Hepatocyte (in vitro differentiated cells): ENCODE data around the gene KANSL3. TPM values are rescaled to one million over a fixed set of nuclear protein-coding genes. Genes with fewer than 3 reads are reported as not detected.

ENCODE experiments used
- DNase-seq: peaks from one replicate; pipeline ENCODE4 v3.0.0-alpha.2; 2016; ENCODE audit warnings: low spot score
- H2AFZ ChIP-seq: fragments of 200-600 bp; sonication (generic); 2 replicates; pipeline ENCODE4 v1.6.0; 2016; ENCODE audit warnings: antibody characterized with exemption, mild to moderate bottlenecking
- H3K27ac ChIP-seq: fragments of 200-600 bp; sonication (generic); 2 replicates; pipeline ENCODE4 v1.5.1; 2016; ENCODE audit warnings: mild to moderate bottlenecking
- H3K27me3 ChIP-seq: fragments of 200-600 bp; sonication (generic); 2 replicates; pipeline ENCODE4 v1.6.1; 2016
- H3K36me3 ChIP-seq: fragments of 200-600 bp; sonication (generic); replicated peaks from 2 replicates; pipeline ENCODE4 v1.5.1; 2016; ENCODE audit warnings: low read depth; ENCODE audit not compliant: insufficient read depth
- H3K4me1 ChIP-seq: fragments of 200-600 bp; sonication (generic); 2 replicates; pipeline ENCODE4 v1.5.1; 2016; ENCODE audit warnings: mild to moderate bottlenecking, moderate library complexity; ENCODE audit not compliant: insufficient read depth
- H3K4me2 ChIP-seq: fragments of 200-600 bp; sonication (generic); 2 replicates; pipeline ENCODE4 v1.6.0; 2016
- H3K4me3 ChIP-seq: fragments of 200-600 bp; sonication (generic); 2 replicates; pipeline ENCODE4 v1.5.1; 2016; ENCODE audit warnings: mild to moderate bottlenecking
- H3K79me2 ChIP-seq: fragments of 200-600 bp; sonication (generic); 2 replicates; pipeline ENCODE4 v1.6.0; 2017; ENCODE audit warnings: mild to moderate bottlenecking
- H3K9me2 ChIP-seq: fragments of 200-600 bp; sonication (generic); replicated peaks from 2 replicates; pipeline ENCODE4 v1.6.0; 2017; ENCODE audit warnings: mild to moderate bottlenecking; ENCODE audit not compliant: insufficient read depth
- H3K9me3 ChIP-seq: fragments of 200-600 bp; sonication (generic); 2 replicates; pipeline ENCODE4 v1.5.1; 2016; ENCODE audit warnings: low read depth, mild to moderate bottlenecking
- H4K20me1 ChIP-seq: fragments of 200-600 bp; sonication (generic); 2 replicates; pipeline ENCODE4 v1.6.0; 2016; ENCODE audit warnings: mild to moderate bottlenecking; ENCODE audit not compliant: insufficient read depth, poor library complexity, severe bottlenecking
- CTCF ChIP-seq: fragments of 200-600 bp; sonication (generic); IDR thresholded peaks from 2 replicates; pipeline ENCODE4 v1.5.1; 2016; ENCODE audit warnings: antibody characterized with exemption, mild to moderate bottlenecking; ENCODE audit not compliant: poor library complexity
- EZH2 ChIP-seq: fragments of 200-600 bp; sonication (generic); IDR thresholded peaks from 2 replicates; pipeline ENCODE4 v1.6.1; 2016; ENCODE audit warnings: antibody characterized with exemption, mild to moderate bottlenecking, borderline replicate concordance
- EZH2phosphoT487 ChIP-seq: fragments of 200-600 bp; sonication (generic); IDR thresholded peaks from one replicate; pipeline ENCODE4 v1.6.1; 2018; ENCODE audit warnings: antibody characterized with exemption, mild to moderate bottlenecking, low read depth, moderate library complexity; ENCODE audit not compliant: unreplicated experiment, severe bottlenecking
- WGBS: methylation state at CpG from one replicate; pipeline ENCODE4 v1.1.6; 2016; ENCODE audit warnings: low lambda C conversion rate; ENCODE audit errors: missing lambda C conversion rate; 5-methylcytosine and 5-hydroxymethylcytosine counted together
- polyA plus RNA-seq: library from polyadenylated mRNA; unstranded; fragments of >200 nt; fragmentation: Nextera tagmentation; extraction: Ambion mirVana; gene quantifications from 2 replicates; pipeline ENCODE4 v1.2.1, GENCODE V29; 2016
- total RNA-seq: library from RNA; depleted of rRNA; stranded (reverse); fragments of >200 nt; gene quantifications from 2 replicates; pipeline ENCODE4 v1.2.3, GENCODE V29; 2014

Gene KANSL3
- total and polyA plus RNA-seq, 2 experiments from 2014 or later, result 18.4 to 26.7 TPM

GRCh38 chr2:96547731-96548171, 90.4 kb downstream of the KANSL3 start:
- no peak overlapping the region for H3K27ac ChIP-seq
- no peak overlapping the region for H2AFZ ChIP-seq
- no peak overlapping the region for H3K4me2 ChIP-seq
- no peak overlapping the region for H3K4me3 ChIP-seq
- no peaks in the 10 kb centered on the region for H3K36me3 ChIP-seq
- no peaks in the 10 kb centered on the region for H3K79me2 ChIP-seq
- TF ChIP-seq CTCF, result no peak
- no peak for TF ChIP-seq EZH2
- TF ChIP-seq EZH2phosphoT487, result no peak
- DNase-seq, result peak; percentile 6
- no peaks in the 10 kb centered on the region for H3K27me3 ChIP-seq
- 79% methylated on average over 6 of the region's 6 CpGs for WGBS
- no peaks in the 10 kb centered on the region for H4K20me1 ChIP-seq
- H3K4me1 ChIP-seq, result no peaks in the 10 kb centered on the region
- no peaks in the 10 kb centered on the region for H3K9me2 ChIP-seq
- no peaks in the 10 kb centered on the region for H3K9me3 ChIP-seq

DNA sequence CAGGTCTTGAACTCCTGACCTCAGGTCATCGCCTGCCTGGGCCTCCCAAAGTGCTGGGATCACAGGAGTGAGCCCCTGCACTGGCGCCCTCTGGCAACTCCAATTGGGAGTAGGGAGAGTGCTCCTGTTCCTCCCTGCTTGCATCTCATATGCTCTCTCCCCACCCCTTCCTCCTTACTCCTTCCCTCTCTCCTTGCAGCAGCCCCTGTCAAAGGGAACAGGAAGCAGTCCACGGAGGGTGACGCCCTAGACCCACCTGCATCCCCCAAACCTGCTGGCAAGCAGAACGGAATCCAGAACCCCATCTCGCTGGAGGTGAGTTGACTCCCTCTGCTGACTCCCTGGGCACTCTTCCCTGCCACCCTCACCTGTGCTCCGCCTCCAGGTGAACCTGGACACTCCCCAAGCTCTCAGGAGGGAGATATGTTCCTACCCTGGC, 90.9 kb downstream of the KANSL3 start:
- Histone ChIP-seq H3K9me2 (no peaks in the 10 kb centered on the region), H3K4me2 (no peak overlapping the region), H3K79me2 (no peaks in the 10 kb centered on the region), H3K9me3 (no peaks in the 10 kb centered on the region), H3K27me3 (no peaks in the 10 kb centered on the region), H2AFZ (no peak overlapping the region), H3K27ac (no peak overlapping the region), H3K36me3 (no peaks in the 10 kb centered on the region), H4K20me1 (no peaks in the 10 kb centered on the region), H3K4me3 (no peak overlapping the region), H3K4me1 (no peaks in the 10 kb centered on the region)
- TF ChIP-seq EZH2 (no peak), CTCF (no peak), EZH2phosphoT487 (no peak)
- peak; percentile 3 for DNase-seq
- WGBS, result 83% methylated on average over 7 of the region's 7 CpGs

DNA sequence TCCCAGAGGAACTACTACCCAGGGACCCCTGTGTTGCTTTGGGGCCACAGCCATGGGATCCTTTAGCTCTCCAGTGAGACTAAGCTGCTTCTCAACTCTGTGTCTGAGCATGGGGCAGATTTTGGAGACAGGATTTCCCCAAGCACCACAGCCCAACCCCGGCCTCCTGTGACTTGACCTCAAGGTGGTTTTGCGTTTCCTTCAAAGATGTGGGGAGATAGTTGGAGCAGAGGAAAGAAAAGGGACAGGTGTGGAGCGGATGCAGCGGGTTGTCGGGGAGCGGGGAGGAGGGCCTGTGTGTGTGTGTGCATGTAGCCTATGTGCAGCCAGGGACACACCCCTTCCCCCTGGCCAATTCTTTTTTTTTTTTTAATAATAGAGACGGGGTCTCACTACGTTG, 91.3 kb downstream of the KANSL3 start:
- Histone ChIP-seq H3K36me3 (no peaks in the 10 kb centered on the region), H3K4me1 (no peaks in the 10 kb centered on the region), H3K4me3 (no peak overlapping the region), H3K79me2 (no peaks in the 10 kb centered on the region), H3K4me2 (no peak overlapping the region), H3K27me3 (no peaks in the 10 kb centered on the region), H3K9me2 (no peaks in the 10 kb centered on the region), H4K20me1 (no peaks in the 10 kb centered on the region), H3K27ac (no peak overlapping the region), H2AFZ (no peak overlapping the region), H3K9me3 (no peaks in the 10 kb centered on the region)
- TF ChIP-seq CTCF (no peak), EZH2 (no peak), EZH2phosphoT487 (no peak)
- 94% methylated on average over 8 of the region's 8 CpGs for WGBS
- DNase-seq, result no peak

DNA sequence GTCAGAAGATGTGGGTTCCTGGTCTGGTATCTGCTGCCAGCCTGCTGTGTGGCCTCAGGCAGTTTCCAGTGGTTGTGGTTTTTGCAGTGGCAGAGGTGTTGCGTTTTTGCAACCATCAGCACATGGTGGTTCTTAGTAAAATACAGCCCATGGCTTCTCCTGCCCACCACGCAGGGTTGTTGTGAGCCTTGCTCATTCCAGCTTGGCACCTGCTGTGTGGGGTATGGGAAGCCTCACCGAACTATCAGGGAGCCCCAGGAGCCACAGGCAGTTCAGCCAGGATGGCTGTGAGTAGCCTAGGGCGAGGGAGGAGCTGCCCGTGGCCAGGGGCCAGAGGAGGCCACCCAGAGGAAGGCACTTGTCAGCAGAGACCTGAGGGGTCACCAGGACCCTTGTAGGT, 91.8 kb downstream of the KANSL3 start:
- Histone ChIP-seq H3K9me2 (no peaks in the 10 kb centered on the region), H3K79me2 (no peaks in the 10 kb centered on the region), H3K27ac (no peak overlapping the region), H3K9me3 (no peaks in the 10 kb centered on the region), H3K36me3 (no peaks in the 10 kb centered on the region), H4K20me1 (no peaks in the 10 kb centered on the region), H2AFZ (no peak overlapping the region), H3K27me3 (no peaks in the 10 kb centered on the region), H3K4me3 (no peak overlapping the region), H3K4me2 (no peak overlapping the region), H3K4me1 (no peaks in the 10 kb centered on the region)
- no peak for DNase-seq
- WGBS, result 97% methylated on average over 5 of the region's 5 CpGs
- TF ChIP-seq CTCF (no peak), EZH2 (no peak), EZH2phosphoT487 (no peak)
